Muscle of leg (tissue), 11 donors: ENCODE results near the gene EEF1A2. TPM values are rescaled to one million over a fixed set of nuclear protein-coding genes. Genes with fewer than 3 reads are reported as not detected.

ENCODE experiments used
- DNase-seq: peaks from one replicate; pipeline ENCODE4 v3.0.0; 2013
- H3K27ac ChIP-seq: one replicate; pipeline ENCODE4 v1.5.1; 2013; ENCODE audit warnings: mild to moderate bottlenecking, low read length, control low read depth
- H3K27me3 ChIP-seq: one replicate; pipeline ENCODE4 v1.6.1; 2013; ENCODE audit warnings: low read length; ENCODE audit not compliant: control insufficient read depth, insufficient read depth
- H3K36me3 ChIP-seq: one replicate; pipeline ENCODE4 v1.6.1; 2013; ENCODE audit warnings: low read length; ENCODE audit not compliant: control insufficient read depth, insufficient read depth
- H3K4me1 ChIP-seq: one replicate; pipeline ENCODE4 v1.6.1; 2013; ENCODE audit warnings: low read length; ENCODE audit not compliant: control insufficient read depth, insufficient read depth
- H3K4me3 ChIP-seq: one replicate; pipeline ENCODE4 v1.5.1; 2013; ENCODE audit warnings: low read length, control low read depth
- H3K9me3 ChIP-seq: replicated peaks from 2 replicates; pipeline ENCODE4 v1.6.1; 2013; ENCODE audit warnings: low read depth, low read length; ENCODE audit not compliant: control insufficient read depth
- WGBS: methylation state at CpG from one replicate; pipeline ENCODE4 v1.1.5; 2013; ENCODE audit warnings: missing lambda C conversion rate; ENCODE audit not compliant: insufficient coverage; 5-methylcytosine and 5-hydroxymethylcytosine counted together
- polyA plus RNA-seq, 8 donors: library from polyadenylated mRNA; unstranded; fragments of 120-200 nt; gene quantifications; one replicate each; pipeline versions ENCODE4 v1.2.1 to v1.2.3, GENCODE V29; 2013; ENCODE audit warnings: inconsistent platforms in 1 of 8, low replicate concordance in 1 of 8; ENCODE audit not compliant: insufficient read length in 8 of 8, insufficient read depth in 1 of 8
- total RNA-seq: library from RNA; stranded (reverse); fragments of 120-200 nt; gene quantifications from one replicate; pipeline ENCODE4 v1.2.4, GENCODE V29; 2013

The EEF1A2 gene
- total and polyA plus RNA-seq, 9 donors = 330 to 890 (median 707) TPM

- Histone ChIP-seq H3K4me3 (no peak overlapping the region), H3K9me3 (peaks cover 14% of the 10 kb centered on the region), H3K27ac (peak overlapping the region; percentile 90), H3K36me3 (no peaks in the 10 kb centered on the region), H3K27me3 (peaks cover 50% of the 10 kb centered on the region), H3K4me1 (peaks cover 61% of the 10 kb centered on the region)
- 69% methylated on average over 25 of the region's 27 CpGs for WGBS
- DNase-seq = no peak
Measured at GRCh38 chr20:63500902-63501817, 2.3 kb upstream of the EEF1A2 start.

- Histone ChIP-seq H3K4me1 (peaks cover 66% of the 10 kb centered on the region), H3K27ac (peak overlapping the region; percentile 95), H3K27me3 (peaks cover 53% of the 10 kb centered on the region), H3K36me3 (no peaks in the 10 kb centered on the region), H3K9me3 (peaks cover 9% of the 10 kb centered on the region), H3K4me3 (no peak overlapping the region)
- WGBS = 62% methylated on average over 15 of the region's 24 CpGs
- no peak for DNase-seq
Measured at GRCh38 chr20:63500151-63500901, 1.4 kb upstream of the EEF1A2 start.

GRCh38 chr20:63499338-63499969 lies 571 bp upstream of the EEF1A2 start:
- Histone ChIP-seq H3K27me3 (peaks cover 53% of the 10 kb centered on the region), H3K4me1 (peaks cover 66% of the 10 kb centered on the region), H3K9me3 (peaks cover under 1% of the 10 kb centered on the region), H3K36me3 (peaks cover 4% of the 10 kb centered on the region), H3K4me3 (peak overlapping the region; percentile 32), H3K27ac (peak overlapping the region; percentile 95)
- DNase-seq = no peak
- 3% methylated on average over 47 of the region's 48 CpGs for WGBS

GRCh38 chr20:63497946-63498935 lies 642 bp downstream of the EEF1A2 start:
- peaks cover 58% of the 10 kb centered on the region for H3K27me3 ChIP-seq
- peak overlapping the region; percentile 82 for H3K27ac ChIP-seq

GRCh38 chr20:63497138-63497945 lies 1.5 kb downstream of the EEF1A2 start:
- peaks cover 21% of the 10 kb centered on the region for H3K36me3 ChIP-seq
- peak overlapping the region; percentile 82 for H3K27ac ChIP-seq
- 73% methylated on average over 11 of the region's 20 CpGs for WGBS
- H3K4me1 ChIP-seq = peaks cover 54% of the 10 kb centered on the region
- no peak for DNase-seq
- H3K4me3 ChIP-seq = peak overlapping the region; percentile 55
- peaks cover 60% of the 10 kb centered on the region for H3K27me3 ChIP-seq
- H3K9me3 ChIP-seq = no peaks in the 10 kb centered on the region

More at GRCh38 chr20:63497946-63498935, 642 bp downstream of the EEF1A2 start:
- DNase-seq = no peak
- Histone ChIP-seq H3K36me3 (peaks cover 13% of the 10 kb centered on the region), H3K4me3 (peak overlapping the region; percentile 55), H3K9me3 (no peaks in the 10 kb centered on the region), H3K4me1 (peaks cover 61% of the 10 kb centered on the region)
- 9% methylated on average over 37 of the region's 60 CpGs for WGBS

- WGBS = 45% methylated on average over 10 of the region's 16 CpGs
- Histone ChIP-seq H3K4me3 (peak overlapping the region; percentile 55), H3K27me3 (peaks cover 56% of the 10 kb centered on the region), H3K36me3 (peaks cover 22% of the 10 kb centered on the region), H3K4me1 (peaks cover 48% of the 10 kb centered on the region), H3K9me3 (no peaks in the 10 kb centered on the region), H3K27ac (peak overlapping the region; percentile 42)
- no peak for DNase-seq
Measured at GRCh38 chr20:63496596-63497120, 2.2 kb downstream of the EEF1A2 start.

- Histone ChIP-seq H3K4me1 (peaks cover 42% of the 10 kb centered on the region), H3K4me3 (peak overlapping the region; percentile 18), H3K36me3 (peaks cover 22% of the 10 kb centered on the region), H3K27ac (no peak overlapping the region), H3K27me3 (peaks cover 53% of the 10 kb centered on the region), H3K9me3 (no peaks in the 10 kb centered on the region)
- 15% methylated on average over 24 of the region's 48 CpGs for WGBS
- peak; percentile 59 for DNase-seq
Measured at GRCh38 chr20:63495741-63496595, 2.9 kb downstream of the EEF1A2 start.

GRCh38 chr20:63495167-63495720 lies 3.6 kb downstream of the EEF1A2 start:
- no peak overlapping the region for H3K4me3 ChIP-seq
- peaks cover 22% of the 10 kb centered on the region for H3K36me3 ChIP-seq
- DNase-seq = no peak
- 75% methylated on average over 7 of the region's 8 CpGs for WGBS
- no peak overlapping the region for H3K27ac ChIP-seq
- H3K4me1 ChIP-seq = peaks cover 36% of the 10 kb centered on the region
- H3K9me3 ChIP-seq = no peaks in the 10 kb centered on the region
- H3K27me3 ChIP-seq = peaks cover 59% of the 10 kb centered on the region
